Esophagus muscularis mucosa (tissue), 3 donors: Measurements from ENCODE around the gene ZNF77.

ENCODE experiments used
- CTCF ChIP-seq, 3 experiments: fragments of 200-600 bp in 2 of 3; fragments of 450-650 bp in 1 of 3; sonication (generic) in 2 of 3; IDR thresholded peaks; one replicate each; pipeline ENCODE4 v1.5.1; 2017 to 2019; ENCODE audit warnings: antibody characterized with exemption in 3 of 3, mild to moderate bottlenecking in 2 of 3, moderate library complexity in 1 of 3
- POLR2A ChIP-seq: fragments of 450-650 bp; IDR thresholded peaks from one replicate; pipeline ENCODE4 v1.6.1; 2017; ENCODE audit warnings: antibody characterized with exemption, moderate library complexity, mild to moderate bottlenecking, low read depth
- POLR2AphosphoS5 ChIP-seq, 2 donors: sonication (generic); formaldehyde crosslinking; IDR thresholded peaks; one replicate each; pipeline ENCODE4 v1.6.1; 2017; ENCODE audit warnings: antibody characterized with exemption in 2 of 2

DNA sequence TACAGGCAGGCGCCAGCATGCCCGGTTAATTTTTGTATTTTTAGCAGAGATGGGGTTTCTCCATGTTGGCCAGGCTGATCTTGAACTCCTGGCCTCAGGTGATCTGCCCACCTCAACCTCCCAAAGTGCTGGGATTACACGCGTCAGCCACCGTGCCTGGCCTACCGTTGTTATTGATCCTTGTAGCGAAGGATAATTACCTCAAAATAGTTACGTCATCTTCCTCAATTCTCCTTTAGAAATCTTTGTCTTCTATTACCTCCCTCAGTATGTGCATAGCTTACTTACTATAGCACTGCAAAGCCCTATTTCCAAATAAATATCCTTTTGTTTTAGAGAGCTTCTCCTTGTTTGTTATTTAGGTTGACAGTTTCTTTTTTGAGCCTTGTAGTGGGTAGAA is 23.2 kb upstream of the ZNF77 start:
- TF ChIP-seq POLR2A (no peak), CTCF (IDR thresholded peaks at IDR 0.05) (no peak), POLR2AphosphoS5 (IDR thresholded peaks at IDR 0.05) (no peak)
